Large intestine (tissue), 3 donors: ENCODE measurements around the gene IFT80. TPM values are rescaled to one million over a fixed set of nuclear protein-coding genes. Genes with fewer than 3 reads are reported as not detected.
"Not testable (repeated sequence)": the region's sequence is repeated elsewhere in the genome, so short reads cannot be mapped to it uniquely, and the experiment has no call there.

Source experiments
- DNase-seq, 2 donors: peaks; one replicate each; pipeline versions ENCODE4 v3.0.0 to v3.0.0-alpha.2; 2013
- H3K27ac ChIP-seq: one replicate; pipeline ENCODE4 v1.5.1; 2013; ENCODE audit warnings: low read length
- H3K27me3 ChIP-seq: 2 replicates; pipeline ENCODE4 v1.6.1; 2013; ENCODE audit warnings: low read length; ENCODE audit not compliant: control insufficient read depth, insufficient read depth
- H3K36me3 ChIP-seq: 2 replicates; pipeline ENCODE4 v1.6.1; 2013; ENCODE audit warnings: low read length; ENCODE audit not compliant: control insufficient read depth, insufficient read depth
- H3K4me1 ChIP-seq: one replicate; pipeline ENCODE4 v1.6.1; 2013; ENCODE audit warnings: low read length; ENCODE audit not compliant: control insufficient read depth, insufficient read depth
- H3K4me3 ChIP-seq: one replicate; pipeline ENCODE4 v1.5.1; 2013; ENCODE audit warnings: low read length
- H3K9me3 ChIP-seq: one replicate; pipeline ENCODE4 v1.6.1; 2013; ENCODE audit warnings: mild to moderate bottlenecking, low read depth, low read length, moderate library complexity; ENCODE audit not compliant: control insufficient read depth
- WGBS: methylation state at CpG from one replicate; pipeline ENCODE4 v1.1.5; 2013; ENCODE audit warnings: low lambda C conversion rate; ENCODE audit not compliant: insufficient coverage; 5-methylcytosine and 5-hydroxymethylcytosine counted together
- polyA plus RNA-seq: library from polyadenylated mRNA; unstranded; fragments of 120-200 nt; gene quantifications from one replicate; pipeline ENCODE4 v1.2.1, GENCODE V29; 2013

Gene IFT80
- polyA plus RNA-seq, 1 donor, result 30.7 TPM

DNA sequence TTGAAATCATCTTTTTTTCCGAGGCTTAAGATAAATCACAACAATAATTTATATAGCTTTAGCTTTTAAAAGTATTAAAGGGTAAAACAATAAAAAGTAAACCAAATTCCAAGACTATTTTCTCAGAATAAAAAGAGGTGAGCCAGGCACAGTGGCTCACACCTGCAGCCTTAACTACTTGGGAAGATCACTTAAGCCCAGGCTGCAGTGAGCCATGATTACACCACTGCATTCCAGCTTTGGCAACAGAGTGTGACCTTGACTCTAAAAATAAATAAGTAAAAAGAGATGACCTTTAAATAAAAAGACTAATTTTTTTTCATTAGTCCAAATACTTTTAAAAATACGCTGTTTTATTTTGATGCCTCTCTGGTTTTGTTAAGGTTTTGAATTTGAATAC, 119.4 kb downstream of the IFT80 start:
- Histone ChIP-seq H3K4me3 (no peak overlapping the region), H3K4me1 (no peaks in the 10 kb centered on the region), H3K27me3 (no peaks in the 10 kb centered on the region), H3K9me3 (no peaks in the 10 kb centered on the region), H3K27ac (no peak overlapping the region), H3K36me3 (no peaks in the 10 kb centered on the region)
- no peak for DNase-seq
- 94% methylated on average over 2 of the region's 2 CpGs for WGBS

DNA sequence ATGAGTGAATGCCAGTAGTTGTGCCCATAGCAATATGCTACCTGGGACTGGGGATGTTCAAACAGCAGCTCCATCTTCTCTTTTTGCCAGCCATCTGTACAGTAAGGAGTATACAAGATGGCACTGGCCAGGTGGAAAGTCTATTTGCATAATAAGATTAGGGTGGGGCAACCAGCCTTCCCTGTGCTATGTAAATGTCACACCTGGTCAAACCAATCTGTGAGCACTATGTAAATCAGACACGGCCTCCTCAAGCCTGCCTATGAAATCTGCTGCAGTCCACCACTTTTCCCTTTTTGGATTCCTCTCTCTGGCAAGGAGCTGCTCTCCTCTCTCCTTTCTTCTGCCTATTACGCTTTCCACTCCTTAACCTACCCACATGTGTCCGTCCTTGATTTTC, 120.8 kb downstream of the IFT80 start:
- H3K27ac ChIP-seq, result no peak overlapping the region
- no peak for DNase-seq
- H3K36me3 ChIP-seq, result peaks cover 2% of the 10 kb centered on the region
- no peak overlapping the region for H3K4me3 ChIP-seq
- no peaks in the 10 kb centered on the region for H3K4me1 ChIP-seq
- H3K27me3 ChIP-seq, result no peaks in the 10 kb centered on the region
- H3K9me3 ChIP-seq, result no peaks in the 10 kb centered on the region
- whole genome bisulfite sequencing, result 100% methylated on average over 2 of the region's 3 CpGs

DNA sequence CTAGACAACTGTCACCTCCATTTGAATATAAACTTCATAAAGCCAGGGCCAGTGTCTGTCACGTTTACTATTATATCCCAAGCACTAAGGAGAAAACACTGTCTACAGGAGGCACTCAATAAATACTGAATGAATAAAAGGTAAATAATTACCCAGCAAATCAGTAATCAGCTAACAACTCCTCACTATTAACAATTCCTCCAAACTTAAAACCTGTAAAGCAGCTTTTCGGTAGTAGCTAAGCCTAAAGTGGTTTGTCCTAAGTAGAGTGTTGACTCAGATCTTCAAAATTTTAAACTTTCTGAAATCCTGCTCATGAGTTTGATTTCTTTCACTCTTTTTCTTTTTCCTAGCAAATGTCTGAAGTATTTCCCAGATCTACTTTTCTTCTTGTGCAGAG, 133.9 kb downstream of the IFT80 start:
- H3K36me3 ChIP-seq, result peaks cover 7% of the 10 kb centered on the region
- no peak overlapping the region for H3K4me3 ChIP-seq
- H3K9me3 ChIP-seq, result no peaks in the 10 kb centered on the region
- no peaks in the 10 kb centered on the region for H3K4me1 ChIP-seq
- WGBS, result no CpG with 5 or more reads among the region's 2 CpGs
- no peak overlapping the region for H3K27ac ChIP-seq
- no peaks in the 10 kb centered on the region for H3K27me3 ChIP-seq
- DNase-seq, result no peak

DNA sequence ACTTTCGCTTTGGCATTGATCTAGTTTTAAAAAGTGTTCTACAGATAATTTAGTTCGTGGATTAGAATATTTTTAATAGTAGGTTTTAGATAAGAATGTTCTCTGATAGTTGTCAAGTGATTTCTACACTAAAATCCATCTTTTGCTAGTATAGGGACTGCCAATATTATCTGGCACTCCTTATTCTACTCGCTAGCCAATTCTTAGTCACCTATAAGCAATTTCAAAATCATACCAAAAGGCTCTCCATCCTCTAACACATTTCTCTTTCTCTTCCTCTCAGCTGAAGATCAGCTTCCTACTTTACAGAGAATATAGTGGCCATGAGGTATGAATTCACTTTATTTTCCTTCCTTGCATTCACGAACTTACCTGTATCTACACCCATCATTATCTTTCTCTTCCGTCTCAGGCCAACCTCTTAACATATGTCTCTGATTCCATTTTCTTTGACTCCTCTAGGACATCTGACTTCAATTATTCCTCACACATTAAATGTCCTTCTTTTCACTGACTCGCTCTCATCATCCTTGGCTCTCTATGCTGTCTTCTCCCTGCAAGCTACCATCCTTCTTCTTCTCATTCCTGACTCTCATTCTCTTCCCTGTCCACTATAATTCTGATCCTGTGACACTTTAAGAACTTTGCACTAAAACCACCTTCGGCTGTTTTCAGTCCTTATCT, 138.3 kb downstream of the IFT80 start:
- no peaks in the 10 kb centered on the region for H3K27me3 ChIP-seq
- H3K4me3 ChIP-seq, result no peak overlapping the region
- H3K27ac ChIP-seq, result no peak overlapping the region
- no peaks in the 10 kb centered on the region for H3K9me3 ChIP-seq
- DNase-seq, result no peak
- no peaks in the 10 kb centered on the region for H3K36me3 ChIP-seq
- no peaks in the 10 kb centered on the region for H3K4me1 ChIP-seq
- WGBS, result 82% methylated on average over 5 of the region's 7 CpGs

DNA sequence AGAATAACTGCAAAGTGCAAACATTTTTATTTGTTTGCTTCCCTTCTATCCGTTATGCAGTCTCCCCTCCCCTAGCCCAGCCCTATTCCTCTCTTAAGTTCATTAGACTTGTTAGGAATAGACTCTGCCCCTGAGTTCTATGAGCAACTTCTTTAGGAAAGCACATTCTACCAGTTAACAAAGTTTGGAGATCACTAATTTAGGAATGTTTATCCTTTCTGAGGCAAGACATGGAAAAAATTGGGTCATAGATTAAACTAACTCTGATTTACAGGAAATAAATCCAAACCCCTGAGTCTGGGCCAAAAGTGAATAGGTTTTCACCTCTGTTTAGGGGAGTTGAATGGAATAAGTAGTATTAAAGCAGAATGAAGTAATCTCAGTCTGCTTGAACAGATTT, 139.4 kb downstream of the IFT80 start:
- Histone ChIP-seq H3K36me3 (no peaks in the 10 kb centered on the region), H3K9me3 (no peaks in the 10 kb centered on the region), H3K27me3 (no peaks in the 10 kb centered on the region), H3K4me1 (no peaks in the 10 kb centered on the region), H3K27ac (no peak overlapping the region), H3K4me3 (no peak overlapping the region)
- DNase-seq, result no peak
- no CpG with 5 or more reads among the region's 1 CpG for WGBS

DNA sequence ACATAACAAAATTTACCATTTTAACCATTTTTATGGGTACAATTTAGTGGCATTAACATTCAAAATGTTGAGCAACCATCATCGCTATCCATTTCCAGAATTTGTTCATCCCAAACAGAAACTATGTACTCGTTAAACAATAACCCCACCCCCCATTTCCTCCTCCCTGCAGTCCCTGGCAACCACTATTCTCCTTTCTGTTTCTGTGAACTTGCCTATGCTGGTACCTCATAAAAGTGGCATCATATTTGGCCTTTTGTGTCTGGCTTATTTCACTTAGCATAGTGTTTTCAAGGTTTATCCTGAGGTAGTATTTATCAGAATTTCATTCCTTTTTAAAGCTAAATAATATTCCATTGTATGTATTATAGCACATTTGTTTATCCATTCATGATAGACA, 141.4 kb downstream of the IFT80 start:
- H3K4me1 ChIP-seq, result no peaks in the 10 kb centered on the region
- H3K27me3 ChIP-seq, result no peaks in the 10 kb centered on the region
- WGBS, result no CpG with 5 or more reads among the region's 2 CpGs
- H3K9me3 ChIP-seq, result no peaks in the 10 kb centered on the region
- H3K36me3 ChIP-seq, result no peaks in the 10 kb centered on the region
- no peak overlapping the region for H3K27ac ChIP-seq
- H3K4me3 ChIP-seq, result no peak overlapping the region
- no peak for DNase-seq

DNA sequence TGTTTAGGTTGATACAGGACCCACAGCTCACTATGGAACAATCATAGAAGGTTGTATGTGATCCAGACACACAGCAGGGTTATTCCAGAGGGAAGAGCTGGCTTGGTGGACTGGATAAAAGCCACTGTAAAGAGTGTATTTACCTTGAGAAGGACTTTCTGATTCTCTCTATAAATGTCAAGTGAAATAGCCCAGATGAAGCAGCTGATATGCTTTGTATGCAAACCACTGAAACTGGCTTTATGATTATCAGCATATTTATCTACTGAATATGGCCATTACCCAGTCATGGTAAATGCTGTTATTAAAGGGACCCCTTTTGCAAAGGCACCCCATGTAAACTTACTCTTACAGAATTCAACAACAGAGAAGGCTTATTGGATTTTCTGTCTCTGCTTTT, 145.7 kb downstream of the IFT80 start:
- Histone ChIP-seq H3K4me1 (no peaks in the 10 kb centered on the region), H3K27ac (no peak overlapping the region), H3K9me3 (no peaks in the 10 kb centered on the region), H3K36me3 (no peaks in the 10 kb centered on the region), H3K27me3 (no peaks in the 10 kb centered on the region), H3K4me3 (no peak overlapping the region)
- no peak for DNase-seq

DNA sequence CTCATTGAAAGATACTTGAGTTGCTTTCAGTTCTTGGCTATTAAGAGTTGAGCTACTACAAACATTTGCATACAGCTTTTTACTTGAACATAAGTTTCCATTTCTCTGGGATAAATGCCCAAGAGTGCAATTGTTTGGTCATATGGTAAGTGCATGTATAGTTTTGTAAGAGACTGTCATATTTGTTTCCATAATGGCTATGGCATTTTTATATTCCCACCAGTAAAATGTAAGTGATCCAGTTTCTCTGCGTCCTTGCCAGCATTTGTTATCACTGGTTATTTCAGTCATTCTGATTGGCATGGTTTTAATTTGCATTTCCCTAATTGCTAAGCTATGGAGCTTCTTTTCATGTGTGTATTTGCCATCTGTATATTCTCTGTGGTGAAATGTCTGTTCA, 151.3 kb downstream of the IFT80 start:
- DNase-seq, result no peak
- H3K4me1 ChIP-seq, result no peaks in the 10 kb centered on the region
- H3K36me3 ChIP-seq, result no peaks in the 10 kb centered on the region
- H3K27me3 ChIP-seq, result no peaks in the 10 kb centered on the region
- no peak overlapping the region for H3K27ac ChIP-seq
- no peaks in the 10 kb centered on the region for H3K9me3 ChIP-seq
- no peak overlapping the region for H3K4me3 ChIP-seq
- 43% methylated on average over 1 of the region's 1 CpG for WGBS

DNA sequence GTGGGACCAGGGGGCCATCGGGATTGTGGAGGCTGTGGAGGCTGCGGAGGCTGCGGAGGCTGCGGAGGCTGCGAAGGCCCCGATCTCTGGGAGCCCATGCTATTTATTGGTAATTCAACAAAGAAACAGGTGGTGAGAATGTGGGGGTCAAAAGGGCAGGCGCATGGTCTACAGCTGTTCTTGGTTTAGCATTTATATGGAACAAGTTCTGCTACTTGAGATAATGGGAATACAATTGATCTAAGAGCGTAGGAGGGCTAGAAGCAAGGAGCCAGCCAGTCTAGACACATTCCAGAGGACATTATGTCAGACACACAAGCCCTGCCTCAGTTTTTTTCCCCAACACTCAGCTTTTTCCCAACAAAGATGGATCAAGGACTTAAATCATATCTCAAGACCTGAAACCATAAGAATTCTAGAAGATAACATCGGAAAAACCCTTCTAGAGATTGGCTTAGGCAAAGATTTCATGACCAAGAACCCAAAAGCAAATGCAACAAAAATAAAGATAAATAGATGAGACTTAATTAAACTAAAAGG, 153.7 kb downstream of the IFT80 start:
- DNase-seq, result no peak
- 96% methylated on average over 4 of the region's 9 CpGs for WGBS
- Histone ChIP-seq H3K4me3 (no peak overlapping the region), H3K4me1 (no peaks in the 10 kb centered on the region), H3K27me3 (no peaks in the 10 kb centered on the region), H3K9me3 (no peaks in the 10 kb centered on the region), H3K27ac (no peak overlapping the region), H3K36me3 (no peaks in the 10 kb centered on the region)

DNA sequence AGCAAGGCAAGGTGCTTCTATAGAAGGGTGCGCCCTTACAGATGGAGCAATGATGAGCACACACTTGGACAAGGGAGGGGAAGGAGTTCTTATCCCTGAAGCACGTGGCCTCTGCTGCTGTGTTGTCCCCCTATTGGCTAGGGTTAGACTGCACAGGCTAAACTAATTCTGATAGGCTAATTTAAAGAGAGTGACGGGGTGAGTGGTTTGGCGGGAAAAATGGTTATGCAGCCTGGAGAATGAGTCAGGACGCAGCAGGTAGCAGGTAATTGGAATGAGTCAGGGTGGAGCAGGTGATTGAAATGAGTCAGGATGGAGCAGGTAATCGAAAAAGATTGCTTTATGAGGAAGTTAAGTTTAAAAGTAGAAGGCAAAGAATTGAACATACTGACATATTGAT, 158.3 kb downstream of the IFT80 start:
- not testable (repeated sequence) for DNase-seq, H3K27ac ChIP-seq, H3K36me3 ChIP-seq, H3K4me1 ChIP-seq, H3K27me3 ChIP-seq, H3K4me3 ChIP-seq, H3K9me3 ChIP-seq
- 84% methylated on average over 3 of the region's 6 CpGs for WGBS

DNA sequence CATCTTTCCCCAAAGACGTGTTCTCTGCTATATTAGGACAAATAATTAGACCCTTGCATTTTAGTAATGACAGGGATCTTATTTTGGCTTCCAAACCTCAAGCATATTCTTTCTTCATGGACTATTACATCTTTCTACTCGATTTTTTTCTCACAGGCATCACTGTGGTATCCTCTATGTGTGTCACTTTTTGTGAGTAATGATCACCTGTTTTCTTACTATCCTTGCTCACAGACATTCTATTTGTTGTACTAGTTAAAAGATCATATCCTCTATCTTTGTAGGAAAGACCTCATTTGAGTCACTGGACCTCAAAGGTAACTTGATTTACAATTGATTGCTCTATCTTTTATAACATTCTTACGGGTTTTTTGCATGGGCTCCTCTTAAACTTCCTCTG, 167.0 kb downstream of the IFT80 start:
- no peak for DNase-seq
- 60% methylated on average over 3 of the region's 3 CpGs for WGBS

More for the DNA sequence above, 167.0 kb downstream of the IFT80 start:
- Histone ChIP-seq H3K27ac (no peak overlapping the region), H3K4me1 (no peaks in the 10 kb centered on the region), H3K36me3 (no peaks in the 10 kb centered on the region), H3K27me3 (peaks cover 19% of the 10 kb centered on the region), H3K4me3 (no peak overlapping the region), H3K9me3 (no peaks in the 10 kb centered on the region)
